Colonic mucosa (tissue), 4 donors: Measurements from ENCODE around the gene FGFR3. TPM values are rescaled to one million over a fixed set of nuclear protein-coding genes. Genes with fewer than 3 reads are reported as not detected.

Experiments
- DNase-seq: peaks from one replicate; pipeline ENCODE4 v3.0.0-alpha.2; 2020
- H3K27ac ChIP-seq: fragments of 200-600 bp; one replicate; pipeline ENCODE4 v1.8.0; 2021
- H3K27me3 ChIP-seq: fragments of 200-600 bp; one replicate; pipeline ENCODE4 v1.8.0; 2021
- H3K36me3 ChIP-seq: fragments of 200-600 bp; one replicate; pipeline ENCODE4 v1.8.0; 2021
- H3K4me1 ChIP-seq: fragments of 200-600 bp; one replicate; pipeline ENCODE4 v1.8.0; 2021; ENCODE audit warnings: mild to moderate bottlenecking
- H3K4me3 ChIP-seq: fragments of 200-600 bp; one replicate; pipeline ENCODE4 v1.8.0; 2021
- H3K9ac ChIP-seq, 2 donors: one replicate each; pipeline ENCODE4 v1.7.0; 2013; ENCODE audit warnings: control low read depth in 2 of 2, low read depth in 2 of 2, low read length in 2 of 2
- H3K9me3 ChIP-seq: fragments of 200-600 bp; one replicate; pipeline ENCODE4 v1.8.0; 2021
- CTCF ChIP-seq: fragments of 200-600 bp; IDR thresholded peaks from one replicate; pipeline ENCODE4 v1.8.0; 2022; ENCODE audit warnings: antibody characterized with exemption, mild to moderate bottlenecking
- intact Hi-C: fragments of 100-400 bp; cut with DNase I; formaldehyde crosslinking; loops from one replicate; pipeline ENCODE4 v1.14.1; 2022
- total RNA-seq, 2 donors: library from RNA; stranded (reverse); fragmentation: NEBNext Ultra II Directional in 1 of 2; extraction: Animal tissue kit (Norgen Biotek cat#: 25700) in 1 of 2; gene quantifications; one replicate each; pipeline ENCODE4 v1.2.1, GENCODE V29; 2021
- donor health status: healthy.
- donor health status: DM: no; HTN: no; CAD: no.
- donor health status: DM: no; HTN: no; CAD: no.

The FGFR3 gene
- total RNA-seq, 2 donors from 2014 or later: 32.3 to 52.9 TPM

GRCh38 chr4:1804638-1805492 is 11.8 kb downstream of the FGFR3 start:
- no peak for DNase-seq
- TF ChIP-seq CTCF: no peak
- intact Hi-C loops: no loop called here
- H3K27me3 ChIP-seq: no peaks in the 10 kb centered on the region
- H3K9me3 ChIP-seq: no peaks in the 10 kb centered on the region
- no peak overlapping the region for H3K4me3 ChIP-seq
- no peaks in the 10 kb centered on the region for H3K4me1 ChIP-seq
- no peaks in the 10 kb centered on the region for H3K36me3 ChIP-seq
- no peak overlapping the region for H3K9ac ChIP-seq
- H3K27ac ChIP-seq: no peak overlapping the region

- no peaks in the 10 kb centered on the region for H3K4me1 ChIP-seq
- TF ChIP-seq CTCF: no peak
- H3K9ac ChIP-seq: no peak overlapping the region
- no peak for DNase-seq
- no peaks in the 10 kb centered on the region for H3K27me3 ChIP-seq
- intact Hi-C loops: no loop called here
- H3K4me3 ChIP-seq: no peak overlapping the region
- H3K9me3 ChIP-seq: no peaks in the 10 kb centered on the region
- no peaks in the 10 kb centered on the region for H3K36me3 ChIP-seq
- H3K27ac ChIP-seq: no peak overlapping the region
These were observed 12.6 kb downstream of the FGFR3 start for GRCh38 chr4:1805493-1806222.

GRCh38 chr4:1806223-1806564 is 13.1 kb downstream of the FGFR3 start:
- TF ChIP-seq CTCF: no peak
- intact Hi-C loops: no loop called here
- H3K4me1 ChIP-seq: no peaks in the 10 kb centered on the region
- no peaks in the 10 kb centered on the region for H3K36me3 ChIP-seq
- H3K4me3 ChIP-seq: no peak overlapping the region
- no peak for DNase-seq
- H3K9me3 ChIP-seq: no peaks in the 10 kb centered on the region
- no peak overlapping the region for H3K9ac ChIP-seq
- no peaks in the 10 kb centered on the region for H3K27me3 ChIP-seq
- no peak overlapping the region for H3K27ac ChIP-seq

GRCh38 chr4:1806596-1807331 is 13.7 kb downstream of the FGFR3 start:
- no peak for TF ChIP-seq CTCF
- Histone ChIP-seq H3K4me1 (no peaks in the 10 kb centered on the region), H3K9me3 (no peaks in the 10 kb centered on the region), H3K27ac (no peak overlapping the region), H3K4me3 (no peak overlapping the region), H3K9ac (no peak overlapping the region), H3K27me3 (no peaks in the 10 kb centered on the region), H3K36me3 (no peaks in the 10 kb centered on the region)
- intact Hi-C loops: no loop called here
- no peak for DNase-seq

GRCh38 chr4:1807332-1807777 is 14.3 kb downstream of the FGFR3 start:
- intact Hi-C loops: no loop called here
- no peaks in the 10 kb centered on the region for H3K36me3 ChIP-seq
- DNase-seq: no peak

More at GRCh38 chr4:1807332-1807777, 14.3 kb downstream of the FGFR3 start:
- Histone ChIP-seq H3K27ac (no peak overlapping the region), H3K27me3 (no peaks in the 10 kb centered on the region), H3K4me1 (no peaks in the 10 kb centered on the region), H3K4me3 (no peak overlapping the region), H3K9ac (no peak overlapping the region), H3K9me3 (no peaks in the 10 kb centered on the region)
- no peak for TF ChIP-seq CTCF
